HepG2 (cell line): ENCODE measurements around the gene ALK. TPM values are rescaled to one million over a fixed set of nuclear protein-coding genes. Genes with fewer than 3 reads are reported as not detected.

ENCODE experiments used
- ATAC-seq: fragments of 200-7000 bp; cut with Tn5 transposase; 3 replicates; pipeline ENCODE4 v1.9.1; 2020; ENCODE audit warnings: mild to moderate bottlenecking, moderate library complexity
- BruUV-seq: library from RNA; stranded (reverse); fragments of 400-500 nt; replicated peaks from 2 replicates; lab custom pipeline; 2021; lab: Mats Ljungman, UMichigan
- CTCF ChIA-PET: fragments of 300-600 bp; formaldehyde crosslinking; extraction: SDS; loops from one replicate; lab custom pipeline; 2021; ENCODE audit warnings: low total read pairs, inconsistent platforms, low intra/inter-chr PET ratio; lab: Yijun Ruan, JAX
- POLR2A ChIA-PET: fragments of 350-600 bp; sonication (Branson Sonifier 250); formaldehyde crosslinking; loops from one replicate; lab custom pipeline; 2020; ENCODE audit warnings: antibody characterized with exemption, inconsistent platforms; lab: Yijun Ruan, JAX
- DNase-seq: peaks from one replicate; pipeline ENCODE4 v3.0.0-alpha.2; 2015; ENCODE audit warnings: low spot score
- FAIRE-seq: peaks from 3 replicates; lab custom pipeline; 2011; peaks lifted over from hg19 to GRCh38; lab: Jason Lieb, UNC
- H2AFZ ChIP-seq: one replicate; pipeline ENCODE4 v1.6.1; 2011; ENCODE audit warnings: low read length, inconsistent platforms
- H3K27ac ChIP-seq: fragments of 300-600 bp; 3 replicates; pipeline ENCODE4 v1.8.0; 2011; ENCODE audit warnings: mixed run types, mild to moderate bottlenecking, mixed read lengths, low read length, inconsistent platforms; ENCODE audit not compliant: insufficient read depth; ENCODE audit errors: extremely low read length
- H3K27me3 ChIP-seq, 2 experiments: fragments of 200-600 bp in 1 of 2; 2 replicates in 1 of 2; 3 replicates in 1 of 2; pipeline versions ENCODE4 v1.6.0 to v1.8.0; 2011; ENCODE audit warnings: low read length in 2 of 2, mild to moderate bottlenecking in 2 of 2, moderate library complexity in 2 of 2, inconsistent platforms in 1 of 2; ENCODE audit not compliant: insufficient read depth in 2 of 2, control insufficient read depth in 1 of 2
- H3K36me3 ChIP-seq, 2 experiments: fragments of 200-600 bp in 1 of 2; replicated peaks in 1 of 2; 2 replicates in 1 of 2; 3 replicates in 1 of 2; pipeline versions ENCODE4 v1.5.1 to v1.8.0; 2011; ENCODE audit warnings: low read length in 2 of 2, inconsistent platforms in 1 of 2; ENCODE audit not compliant: insufficient read depth in 2 of 2, control insufficient read depth in 1 of 2
- H3K4me1 ChIP-seq: 2 replicates; pipeline ENCODE4 v1.5.1; 2012; ENCODE audit warnings: low read length, inconsistent platforms; ENCODE audit not compliant: insufficient read depth
- H3K4me2 ChIP-seq: 2 replicates; pipeline ENCODE4 v1.6.0; 2011; ENCODE audit warnings: low read depth, low read length, inconsistent platforms
- H3K4me3 ChIP-seq, 3 experiments: fragments of 200-600 bp in 1 of 3; sonication (generic), shearing (Covaris generic) in 1 of 3; replicated peaks in 1 of 3; 2 replicates each; pipeline ENCODE4 v1.5.1; 2011 to 2016; ENCODE audit warnings: low read length in 3 of 3, inconsistent platforms in 2 of 3, low read depth in 2 of 3, mild to moderate bottlenecking in 2 of 3, control low read depth in 1 of 3, mixed read lengths in 1 of 3; ENCODE audit not compliant: insufficient read depth in 1 of 3
- H3K79me2 ChIP-seq: one replicate; pipeline ENCODE4 v1.6.1; 2011; ENCODE audit warnings: low read length, inconsistent platforms; ENCODE audit not compliant: insufficient read depth
- H3K9ac ChIP-seq: 2 replicates; pipeline ENCODE4 v1.6.0; 2011; ENCODE audit warnings: mild to moderate bottlenecking, low read depth, low read length, inconsistent platforms; ENCODE audit not compliant: insufficient read depth
- H3K9me3 ChIP-seq: 2 replicates; pipeline ENCODE4 v1.5.1; 2012; ENCODE audit warnings: mild to moderate bottlenecking, low read length
- H4K20me1 ChIP-seq: 2 replicates; pipeline ENCODE4 v1.6.0; 2011; ENCODE audit warnings: inconsistent platforms, mild to moderate bottlenecking, low read length, moderate library complexity; ENCODE audit not compliant: insufficient read depth
- HDAC1 ChIP-seq: sonication (generic); formaldehyde crosslinking; IDR thresholded peaks from 2 replicates; pipeline ENCODE4 v1.5.1; 2020; ENCODE audit warnings: mild to moderate bottlenecking, missing genetic modification reagents
- HIVEP1 ChIP-seq: sonication (generic); formaldehyde crosslinking; IDR thresholded peaks from 2 replicates; pipeline ENCODE4 v1.4.0; 2020; ENCODE audit warnings: mild to moderate bottlenecking, missing genetic modification reagents
- MEIS2 ChIP-seq: sonication (generic); formaldehyde crosslinking; IDR thresholded peaks from 2 replicates; pipeline ENCODE4 v1.9.0; 2021; ENCODE audit warnings: mild to moderate bottlenecking, missing genetic modification reagents
- NFRKB ChIP-seq: fragments of 450-650 bp; IDR thresholded peaks from 2 replicates; pipeline ENCODE4 v1.6.1; 2017
- SOX6 ChIP-seq, 2 experiments: fragments of 450-650 bp in 1 of 2; sonication (generic) in 1 of 2; formaldehyde crosslinking in 1 of 2; IDR thresholded peaks; 2 replicates each; pipeline versions ENCODE4 v1.4.0 to v1.6.1; 2017 to 2020; ENCODE audit warnings: antibody characterized with exemption in 1 of 2, mild to moderate bottlenecking in 1 of 2, missing genetic modification reagents in 1 of 2
- ZNF138 ChIP-seq: sonication (generic); formaldehyde crosslinking; IDR thresholded peaks from 2 replicates; pipeline ENCODE4 v1.5.0; 2020; ENCODE audit warnings: mild to moderate bottlenecking, low read depth, missing genetic modification reagents
- ZNF230 ChIP-seq: sonication (generic); formaldehyde crosslinking; IDR thresholded peaks from 2 replicates; pipeline ENCODE4 v1.4.0; 2020; ENCODE audit warnings: mild to moderate bottlenecking, missing genetic modification reagents
- WGBS: methylation state at CpG from one replicate; pipeline ENCODE4 v1.1.6; 2017; ENCODE audit warnings: low lambda C conversion rate; 5-methylcytosine and 5-hydroxymethylcytosine counted together
- in situ Hi-C: cut with HindIII; loops from 2 replicates; pipeline ENCODE4 v1.10.0; 2017; ENCODE audit warnings: low pct_unique_long_range_greater_than_20kb; ENCODE audit not compliant: extremely low pct_ligation_motif_present
- intact Hi-C: fragments of 100-400 bp; cut with micrococcal nuclease; formaldehyde crosslinking; loops from one replicate; pipeline ENCODE4 v1.10.0; 2022; ENCODE audit not compliant: unreplicated experiment
- polyA plus RNA-seq, 8 experiments: library from polyadenylated mRNA; depleted of rRNA in 3 of 8; stranded (reverse) in 7 of 8; unstranded in 1 of 8; fragments of >200 nt; fragmentation: Illumina TruSeq in 4 of 8; extraction: Trizol in 4 of 8; gene quantifications; 2 replicates each; pipeline versions ENCODE4 v1.2.1 to v1.2.3, GENCODE V29; 2011 to 2016; ENCODE audit warnings: low read depth in 4 of 8, missing spikeins in 1 of 8, mixed read lengths in 1 of 8; ENCODE audit not compliant: insufficient read depth in 1 of 8
- total RNA-seq, 5 experiments: library from RNA; depleted of rRNA; stranded (reverse); fragments of >200 nt; fragmentation: Illumina TruSeq; extraction: Trizol; gene quantifications; 2 replicates each; pipeline ENCODE4 v1.2.3, GENCODE V29; 2016; ENCODE audit warnings: low read depth in 1 of 5
- TF ChIP-seq, protein P1 (sequence below): sonication (generic); formaldehyde crosslinking; IDR thresholded peaks from 2 replicates; pipeline ENCODE4 v1.4.0; 2020; ENCODE audit warnings: missing genetic modification reagents
- TF ChIP-seq, protein P2 (sequence below): sonication (generic); formaldehyde crosslinking; IDR thresholded peaks from 2 replicates; pipeline ENCODE4 v1.4.0; 2020; ENCODE audit warnings: missing genetic modification reagents
- TF ChIP-seq, protein P3 (sequence below): sonication (generic); formaldehyde crosslinking; IDR thresholded peaks from 2 replicates; pipeline ENCODE4 v1.4.0; 2020; ENCODE audit warnings: missing genetic modification reagents, borderline replicate concordance

Gene ALK
- total and polyA plus RNA-seq, 2 of the 13 experiments (the other 11 are each of a cell fraction or from before 2014, with no cell fraction given), result not detected

DNA sequence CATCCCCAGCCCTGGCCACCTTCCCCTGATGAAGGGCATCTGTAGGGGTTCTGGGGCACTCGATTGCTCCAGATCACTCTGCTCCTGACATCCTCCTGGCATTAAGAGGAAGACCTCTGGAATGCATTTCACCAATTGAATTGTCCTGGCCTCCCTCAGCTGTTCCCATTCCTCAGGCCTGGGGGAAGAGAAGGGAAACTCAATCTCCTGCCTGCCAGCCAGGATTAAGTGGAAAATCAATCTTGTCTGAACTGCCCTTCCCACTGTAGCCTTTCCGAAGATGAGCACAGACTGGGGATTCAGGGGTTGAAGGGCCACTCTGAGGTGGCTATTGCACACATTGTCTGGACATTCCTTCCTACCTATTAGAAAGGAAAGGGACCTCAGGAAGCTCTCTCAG, 99.8 kb downstream of the ALK start:
- ATAC-seq, result no peak
- CTCF ChIA-PET, result no interaction called here
- no peak for FAIRE-seq
- in situ Hi-C loops, result no loop called here
- Histone ChIP-seq H3K9me3 (peaks cover 5% of the 10 kb centered on the region; the same call in 1 of the 2 replicates), H3K4me3 (no peak overlapping the region), H3K79me2 (no peaks in the 10 kb centered on the region), H3K27ac (no peak overlapping the region)
- intact Hi-C loops, result no loop called here
- WGBS, result 10% methylated on average over 2 of the region's 2 CpGs
- no TSS peak for BruUV-seq
- TF ChIP-seq SOX6 (IDR thresholded peaks at IDR 0.05) (no peak), SOX6 (CRISPR knock-in tag; IDR thresholded peaks at IDR 0.05) (no peak), MEIS2 (CRISPR knock-in tag) (no peak), HDAC1 (CRISPR knock-in tag) (no peak), ZNF230 (CRISPR knock-in tag) (no peak), NFRKB (no peak), HIVEP1 (CRISPR knock-in tag) (no peak), ZNF138 (CRISPR knock-in tag) (no peak)
- TF ChIP-seq, protein P1, sequence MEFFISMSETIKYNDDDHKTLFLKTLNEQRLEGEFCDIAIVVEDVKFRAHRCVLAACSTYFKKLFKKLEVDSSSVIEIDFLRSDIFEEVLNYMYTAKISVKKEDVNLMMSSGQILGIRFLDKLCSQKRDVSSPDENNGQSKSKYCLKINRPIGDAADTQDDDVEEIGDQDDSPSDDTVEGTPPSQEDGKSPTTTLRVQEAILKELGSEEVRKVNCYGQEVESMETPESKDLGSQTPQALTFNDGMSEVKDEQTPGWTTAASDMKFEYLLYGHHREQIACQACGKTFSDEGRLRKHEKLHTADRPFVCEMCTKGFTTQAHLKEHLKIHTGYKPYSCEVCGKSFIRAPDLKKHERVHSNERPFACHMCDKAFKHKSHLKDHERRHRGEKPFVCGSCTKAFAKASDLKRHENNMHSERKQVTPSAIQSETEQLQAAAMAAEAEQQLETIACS (CRISPR knock-in tag), result no peak
- TF ChIP-seq, protein P2, sequence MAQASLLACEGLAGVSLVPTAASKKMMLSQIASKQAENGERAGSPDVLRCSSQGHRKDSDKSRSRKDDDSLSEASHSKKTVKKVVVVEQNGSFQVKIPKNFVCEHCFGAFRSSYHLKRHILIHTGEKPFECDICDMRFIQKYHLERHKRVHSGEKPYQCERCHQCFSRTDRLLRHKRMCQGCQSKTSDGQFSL, result no peak
- TF ChIP-seq, protein P3, sequence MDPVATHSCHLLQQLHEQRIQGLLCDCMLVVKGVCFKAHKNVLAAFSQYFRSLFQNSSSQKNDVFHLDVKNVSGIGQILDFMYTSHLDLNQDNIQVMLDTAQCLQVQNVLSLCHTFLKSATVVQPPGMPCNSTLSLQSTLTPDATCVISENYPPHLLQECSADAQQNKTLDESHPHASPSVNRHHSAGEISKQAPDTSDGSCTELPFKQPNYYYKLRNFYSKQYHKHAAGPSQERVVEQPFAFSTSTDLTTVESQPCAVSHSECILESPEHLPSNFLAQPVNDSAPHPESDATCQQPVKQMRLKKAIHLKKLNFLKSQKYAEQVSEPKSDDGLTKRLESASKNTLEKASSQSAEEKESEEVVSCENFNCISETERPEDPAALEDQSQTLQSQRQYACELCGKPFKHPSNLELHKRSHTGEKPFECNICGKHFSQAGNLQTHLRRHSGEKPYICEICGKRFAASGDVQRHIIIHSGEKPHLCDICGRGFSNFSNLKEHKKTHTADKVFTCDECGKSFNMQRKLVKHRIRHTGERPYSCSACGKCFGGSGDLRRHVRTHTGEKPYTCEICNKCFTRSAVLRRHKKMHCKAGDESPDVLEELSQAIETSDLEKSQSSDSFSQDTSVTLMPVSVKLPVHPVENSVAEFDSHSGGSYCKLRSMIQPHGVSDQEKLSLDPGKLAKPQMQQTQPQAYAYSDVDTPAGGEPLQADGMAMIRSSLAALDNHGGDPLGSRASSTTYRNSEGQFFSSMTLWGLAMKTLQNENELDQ (CRISPR knock-in tag), result no peak
- TF ChIP-seq, all 625 proteins: peak for 0
- H3K9ac ChIP-seq, result no peak overlapping the region
- no peaks in the 10 kb centered on the region for H3K4me1 ChIP-seq
- H3K4me2 ChIP-seq, result no peak overlapping the region
- no peak overlapping the region for H2AFZ ChIP-seq
- POLR2A ChIA-PET, result no interaction called here
- H3K27me3 ChIP-seq, result peaks cover 0 to 10% of the 10 kb centered on the region in 2 experiments; a peak in 2 of 5 replicates
- H4K20me1 ChIP-seq, result no peaks in the 10 kb centered on the region
- H3K36me3 ChIP-seq, result no peaks in the 10 kb centered on the region
- no peak for DNase-seq
